Psoas muscle (tissue), 8 donors: Measurements from ENCODE around the gene GLRA3. TPM values are rescaled to one million over a fixed set of nuclear protein-coding genes. Genes with fewer than 3 reads are reported as not detected.

Experiments used
- ATAC-seq, 4 donors: fragments of 200-7000 bp; cut with Tn5 transposase; one replicate each; pipeline ENCODE4 v1.9.1; 2020; ENCODE audit warnings: moderate library complexity in 3 of 4, mild to moderate bottlenecking in 2 of 4
- DNase-seq, 2 donors: peaks; one replicate each; pipeline ENCODE4 v3.0.0-alpha.2; 2020
- H3K27ac ChIP-seq: fragments of 200-600 bp; one replicate; pipeline ENCODE4 v1.8.0; 2022
- H3K27me3 ChIP-seq, 3 donors: fragments of 200-600 bp in 1 of 3; one replicate each; pipeline versions ENCODE4 v1.6.1 to v1.8.0; 2013 to 2022; ENCODE audit warnings: low read length in 2 of 3, mild to moderate bottlenecking in 2 of 3, moderate library complexity in 1 of 3; ENCODE audit not compliant: insufficient read depth in 3 of 3
- H3K36me3 ChIP-seq, 2 donors: fragments of 200-600 bp in 1 of 2; one replicate each; pipeline versions ENCODE4 v1.6.1 to v1.8.0; 2013 to 2022; ENCODE audit warnings: low read depth in 1 of 2, mild to moderate bottlenecking in 1 of 2, moderate library complexity in 1 of 2; ENCODE audit not compliant: insufficient read depth in 1 of 2
- H3K4me1 ChIP-seq: fragments of 200-600 bp; one replicate; pipeline ENCODE4 v1.8.0; 2022
- H3K4me3 ChIP-seq: fragments of 200-600 bp; one replicate; pipeline ENCODE4 v1.8.0; 2022; ENCODE audit warnings: mild to moderate bottlenecking
- H3K9me3 ChIP-seq: fragments of 200-600 bp; one replicate; pipeline ENCODE4 v1.8.0; 2022
- WGBS, 3 donors: extraction: QIAGEN DNeasy Blood & Tissue Kit; methylation state at CpG; one replicate each; pipeline versions ENCODE4 v1.1.6 to v1.1.7; 2013; 5-methylcytosine and 5-hydroxymethylcytosine counted together
- intact Hi-C, 2 donors: fragments of 100-400 bp; cut with DNase I; formaldehyde crosslinking; loops; one replicate each; pipeline versions ENCODE4 v1.11.0 to v1.14.2; 2022
- polyA plus RNA-seq, 3 donors: library from polyadenylated mRNA; stranded (reverse); fragments of 200-250 nt; gene quantifications; one replicate each; pipeline ENCODE4 v1.2.3, GENCODE V29; 2013
- total RNA-seq, 4 donors: library from RNA; stranded (reverse); fragmentation: NEBNext Ultra II Directional in 2 of 4; extraction: Animal tissue kit (Norgen Biotek cat#: 25700) in 2 of 4; gene quantifications; one replicate each; pipeline versions ENCODE4 v1.2.1 to v1.2.4, GENCODE V29; 2021 to 2023
- TF ChIP-seq, protein P1 (sequence below): fragments of 200-600 bp; IDR thresholded peaks from one replicate; pipeline ENCODE4 v1.8.0; 2022; ENCODE audit warnings: antibody characterized with exemption
- donor health status: healthy with polysubstance abuse.
- donor health status: DM: no; HTN: no; CAD: no; lungs with moderate emphysema.
- donor health status: Bipolar disorder and iron deficiency.
- donor health status: healthy.
- donor health status: DM: yes; HTN: yes; CAD: no.
- donor health status: DM: no; HTN: no; CAD: no.
- donor health status: DM: no; HTN: no; CAD: no.
- donor health status: DM: yes; HTN: yes; CAD: no.

Gene GLRA3
- total and polyA plus RNA-seq, 7 donors = under 0.01 to 0.73 TPM; not detected in 5

DNA sequence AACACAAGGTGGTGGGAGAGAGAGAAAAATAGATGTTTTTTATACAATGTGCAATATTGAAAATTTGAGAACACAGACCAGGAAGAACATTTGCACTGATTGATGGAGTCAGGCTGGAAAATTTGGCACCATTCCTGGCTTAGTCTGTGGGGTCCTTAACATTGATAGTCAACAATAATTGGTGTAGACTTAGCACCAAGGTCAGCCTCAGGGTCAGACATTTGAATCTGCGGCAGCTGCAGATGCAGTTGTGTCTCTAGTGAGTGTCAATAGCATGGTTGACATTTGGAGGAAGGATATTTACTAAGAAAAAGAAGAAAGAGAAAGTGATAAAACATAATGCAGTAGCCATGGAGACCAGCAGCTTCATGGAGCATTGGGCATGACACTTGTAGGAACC is 31.5 kb upstream of the GLRA3 start:
- H3K27me3 ChIP-seq = no peaks in the 10 kb centered on the region
- TF ChIP-seq, protein P1, sequence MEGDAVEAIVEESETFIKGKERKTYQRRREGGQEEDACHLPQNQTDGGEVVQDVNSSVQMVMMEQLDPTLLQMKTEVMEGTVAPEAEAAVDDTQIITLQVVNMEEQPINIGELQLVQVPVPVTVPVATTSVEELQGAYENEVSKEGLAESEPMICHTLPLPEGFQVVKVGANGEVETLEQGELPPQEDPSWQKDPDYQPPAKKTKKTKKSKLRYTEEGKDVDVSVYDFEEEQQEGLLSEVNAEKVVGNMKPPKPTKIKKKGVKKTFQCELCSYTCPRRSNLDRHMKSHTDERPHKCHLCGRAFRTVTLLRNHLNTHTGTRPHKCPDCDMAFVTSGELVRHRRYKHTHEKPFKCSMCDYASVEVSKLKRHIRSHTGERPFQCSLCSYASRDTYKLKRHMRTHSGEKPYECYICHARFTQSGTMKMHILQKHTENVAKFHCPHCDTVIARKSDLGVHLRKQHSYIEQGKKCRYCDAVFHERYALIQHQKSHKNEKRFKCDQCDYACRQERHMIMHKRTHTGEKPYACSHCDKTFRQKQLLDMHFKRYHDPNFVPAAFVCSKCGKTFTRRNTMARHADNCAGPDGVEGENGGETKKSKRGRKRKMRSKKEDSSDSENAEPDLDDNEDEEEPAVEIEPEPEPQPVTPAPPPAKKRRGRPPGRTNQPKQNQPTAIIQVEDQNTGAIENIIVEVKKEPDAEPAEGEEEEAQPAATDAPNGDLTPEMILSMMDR = no peak
- no peaks in the 10 kb centered on the region for H3K36me3 ChIP-seq
- no peak overlapping the region for H3K4me3 ChIP-seq
- intact Hi-C loops = no loop called here
- ATAC-seq (no peak), DNase-seq (no peak)
- WGBS, 3 donors = 71 to 77% (median 74%) methylated on average over 1 of the region's 1 CpG
- H3K4me1 ChIP-seq = no peaks in the 10 kb centered on the region
- no peak overlapping the region for H3K27ac ChIP-seq
- H3K9me3 ChIP-seq = no peaks in the 10 kb centered on the region

- WGBS, 3 donors = 42 to 64% (median 57%) methylated on average over 2 of the region's 2 CpGs
- TF ChIP-seq, protein P1 = no peak
- no peak overlapping the region for H3K27ac ChIP-seq
- H3K9me3 ChIP-seq = no peaks in the 10 kb centered on the region
- DNase-seq = no peak
- no peaks in the 10 kb centered on the region for H3K27me3 ChIP-seq
- intact Hi-C loops = no loop called here
- no peaks in the 10 kb centered on the region for H3K4me1 ChIP-seq
- H3K36me3 ChIP-seq = no peaks in the 10 kb centered on the region
- no peak for ATAC-seq
- H3K4me3 ChIP-seq = no peak overlapping the region
These were observed 30.9 kb upstream of the GLRA3 start for GRCh38 chr4:174859904-174860303.

DNA sequence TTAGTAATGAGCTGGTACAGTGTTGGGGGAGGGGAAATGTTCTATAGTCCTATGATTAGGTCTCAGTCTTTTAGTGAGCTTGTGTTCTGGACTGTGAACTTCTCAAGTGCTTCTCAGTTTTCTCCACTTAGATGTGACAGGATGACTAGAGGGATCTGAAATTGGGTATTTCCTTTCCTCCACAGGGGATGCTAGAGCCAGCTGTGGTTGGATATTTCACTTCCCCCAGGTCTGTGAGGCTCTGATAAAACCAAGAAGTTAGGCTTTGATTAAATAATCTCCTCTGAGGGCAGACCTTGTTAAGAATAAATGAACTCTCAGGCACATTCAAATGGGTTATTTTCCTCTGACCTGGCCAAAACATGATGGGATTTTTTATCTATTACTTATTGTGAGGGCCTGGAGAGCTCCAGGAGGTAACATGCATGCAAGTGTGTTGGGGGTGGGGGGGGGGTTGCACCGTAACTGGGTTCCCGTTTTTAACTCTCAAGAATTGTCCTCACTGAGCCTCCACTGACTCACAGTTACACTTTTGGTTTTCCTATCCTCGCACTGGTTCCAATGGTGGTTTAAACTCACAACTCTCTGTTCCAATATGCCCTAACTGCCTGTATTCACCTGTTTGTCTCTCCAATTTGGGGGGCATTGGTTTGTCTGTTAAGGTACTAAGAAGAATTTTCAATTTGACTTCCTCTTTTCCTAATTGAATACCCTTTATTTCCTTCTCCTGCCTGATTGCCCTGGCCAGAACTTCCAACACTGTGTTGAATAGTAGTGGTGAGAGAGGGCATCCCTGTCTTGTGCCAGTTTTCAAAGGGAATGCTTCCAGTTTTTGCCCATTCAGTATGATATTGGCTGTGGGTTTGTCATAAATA is 28.1 kb upstream of the GLRA3 start:
- Histone ChIP-seq H3K4me1 (no peaks in the 10 kb centered on the region), H3K27ac (no peak overlapping the region), H3K9me3 (no peaks in the 10 kb centered on the region), H3K36me3 (no peaks in the 10 kb centered on the region), H3K27me3 (no peaks in the 10 kb centered on the region), H3K4me3 (no peak overlapping the region)
- intact Hi-C loops = no loop called here
- ATAC-seq (no peak), DNase-seq (no peak)
- TF ChIP-seq, protein P1 = no peak
- 49 to 58% (median 55%) methylated on average over 3 of the region's 3 CpGs for WGBS, 3 donors

DNA sequence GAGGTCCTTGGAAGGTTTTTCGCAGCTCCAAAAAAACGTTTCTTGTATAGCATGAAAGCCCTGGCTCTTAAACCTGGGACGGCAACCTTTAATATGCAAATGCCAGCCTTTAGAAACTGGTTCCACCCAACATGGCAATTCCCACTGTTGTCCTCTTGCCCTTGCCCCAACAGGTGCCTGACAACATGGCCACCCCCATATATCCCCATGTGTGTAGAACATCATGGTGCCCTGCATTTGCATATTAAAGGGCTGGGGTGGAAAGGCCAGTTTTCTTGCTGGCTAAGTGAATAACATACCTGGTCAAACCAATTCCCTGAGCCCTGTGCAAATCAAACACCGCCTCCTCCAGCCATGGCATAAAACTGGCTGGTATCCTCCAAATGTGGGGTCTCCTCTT is 26.0 kb upstream of the GLRA3 start:
- H3K27ac ChIP-seq = no peak overlapping the region
- H3K4me3 ChIP-seq = no peak overlapping the region
- 43 to 56% (median 47%) methylated on average over 4 of the region's 4 CpGs for WGBS, 3 donors
- no peak for DNase-seq
- no peak for ATAC-seq
- intact Hi-C loops = no loop called here
- H3K36me3 ChIP-seq = no peaks in the 10 kb centered on the region
- no peaks in the 10 kb centered on the region for H3K4me1 ChIP-seq
- no peaks in the 10 kb centered on the region for H3K27me3 ChIP-seq
- no peaks in the 10 kb centered on the region for H3K9me3 ChIP-seq
- TF ChIP-seq, protein P1 = no peak
